Measurements from ENCODE around the gene PLCL1.

- TF ChIP-seq EZH2 (IDR thresholded peaks at IDR 0.05) (no peak), POLR2AphosphoS5 (IDR thresholded peaks at IDR 0.05; ENCODE audit: borderline replicate concordance, low read depth, low read length) (no peak)
These were observed 45.4 kb upstream of the PLCL1 start for GRCh38 chr2:197759013-197759412.

Measured in SK-N-MC (cell line).